SK-N-SH (cell line): ENCODE measurements around the gene CFTR. TPM values are rescaled to one million over a fixed set of nuclear protein-coding genes. Genes with fewer than 3 reads are reported as not detected.

Source experiments
- CTCF ChIA-PET: fragments of 300-600, 350-600 bp; formaldehyde crosslinking; extraction: SDS; loops from one replicate; lab custom pipeline; 2021; lab: Yijun Ruan, JAX
- POLR2A ChIA-PET: fragments of 350-600 bp; sonication (Branson Sonifier 250); formaldehyde crosslinking; extraction: SDS; loops from one replicate; lab custom pipeline; 2020; ENCODE audit warnings: antibody characterized with exemption, inconsistent platforms; lab: Yijun Ruan, JAX
- DNase-seq: peaks from one replicate; pipeline ENCODE4 v3.0.0; 2012
- H2AFZ ChIP-seq: fragments of 200-600 bp; sonication (generic); 2 replicates; pipeline ENCODE4 v1.8.1; 2016; ENCODE audit warnings: antibody characterized with exemption, mild to moderate bottlenecking, low read depth
- H3F3A ChIP-seq: fragments of 200-600 bp; sonication (generic); replicated peaks from 2 replicates; pipeline ENCODE3; 2016; ENCODE audit warnings: antibody characterized with exemption, mild to moderate bottlenecking; ENCODE audit not compliant: insufficient read depth
- H3K27ac ChIP-seq, 2 experiments: fragments of 200-500 bp in 1 of 2; fragments of 200-600 bp in 1 of 2; sonication (Bioruptor generic) in 1 of 2; sonication (generic), shearing (Covaris generic) in 1 of 2; 2 replicates each; pipeline versions ENCODE4 v1.5.1 to v1.6.1; 2014 to 2016; ENCODE audit warnings: low read depth in 2 of 2, inconsistent platforms in 1 of 2, low read length in 1 of 2, mild to moderate bottlenecking in 1 of 2, mixed read lengths in 1 of 2
- H3K27me3 ChIP-seq: fragments of 200-600 bp; sonication (generic), shearing (Covaris generic); 2 replicates; pipeline ENCODE4 v1.6.1; 2016; ENCODE audit warnings: mixed run types; ENCODE audit not compliant: insufficient read depth
- H3K36me3 ChIP-seq, 2 experiments: fragments of 200-500 bp in 1 of 2; fragments of 200-600 bp in 1 of 2; sonication (Bioruptor generic) in 1 of 2; sonication (generic) in 1 of 2; replicated peaks in 1 of 2; 2 replicates each; pipeline versions ENCODE3 to v1.5.1; 2014 to 2016; ENCODE audit warnings: low read length in 1 of 2, mild to moderate bottlenecking in 1 of 2; ENCODE audit not compliant: insufficient read depth in 2 of 2, control insufficient read depth in 1 of 2
- H3K4me1 ChIP-seq, 2 experiments: fragments of 200-500 bp in 1 of 2; fragments of 200-600 bp in 1 of 2; sonication (Bioruptor generic) in 1 of 2; sonication (generic), shearing (Covaris generic) in 1 of 2; 2 replicates each; pipeline versions ENCODE4 v1.5.1 to v1.6.1; 2014 to 2016; ENCODE audit warnings: low read depth in 1 of 2, low read length in 1 of 2, mixed run types in 1 of 2; ENCODE audit not compliant: insufficient read depth in 2 of 2, control insufficient read depth in 1 of 2
- H3K4me2 ChIP-seq: fragments of 200-600 bp; sonication (generic), shearing (Covaris generic); 2 replicates; pipeline ENCODE4 v1.6.1; 2017; ENCODE audit warnings: mixed run types
- H3K4me3 ChIP-seq, 2 experiments: fragments of 200-500 bp in 1 of 2; fragments of 200-600 bp in 1 of 2; sonication (Bioruptor generic) in 1 of 2; sonication (generic), shearing (Covaris generic) in 1 of 2; 2 replicates each; pipeline versions ENCODE4 v1.5.1 to v1.8.1; 2014 to 2016; ENCODE audit warnings: low read depth in 2 of 2, inconsistent platforms in 1 of 2, low read length in 1 of 2, mild to moderate bottlenecking in 1 of 2, mixed read lengths in 1 of 2, moderate library complexity in 1 of 2
- H3K79me2 ChIP-seq: fragments of 200-600 bp; sonication (generic); 2 replicates; pipeline ENCODE4 v1.8.1; 2017; ENCODE audit warnings: mild to moderate bottlenecking; ENCODE audit not compliant: insufficient read depth
- H3K9ac ChIP-seq: fragments of 200-600 bp; sonication (generic); 2 replicates; pipeline ENCODE4 v1.6.1; 2017; ENCODE audit warnings: mixed run types
- H3K9me2 ChIP-seq: fragments of 200-600 bp; sonication (generic); 2 replicates; pipeline ENCODE4 v1.6.1; 2017; ENCODE audit warnings: mixed run types
- H3K9me3 ChIP-seq: fragments of 200-600 bp; sonication (generic); 2 replicates; pipeline ENCODE4 v1.6.1; 2017; ENCODE audit warnings: mixed run types, mild to moderate bottlenecking, moderate library complexity
- H4K20me1 ChIP-seq: fragments of 200-600 bp; sonication (generic); 2 replicates; pipeline ENCODE4 v1.6.1; 2017; ENCODE audit warnings: mild to moderate bottlenecking, mixed run types; ENCODE audit not compliant: insufficient read depth
- ELF1 ChIP-seq: IDR thresholded peaks from 2 replicates; pipeline ENCODE4 v1.4.0; 2012
- EP300 ChIP-seq, 2 experiments: IDR thresholded peaks; 2 replicates each; pipeline versions ENCODE4 v1.4.0 to v1.6.1; 2012; ENCODE audit warnings: borderline replicate concordance in 1 of 2, low read depth in 1 of 2, low read length in 1 of 2
- FOXJ3 ChIP-seq: sonication (generic); formaldehyde crosslinking; IDR thresholded peaks from 2 replicates; pipeline ENCODE4 v1.5.1; 2020; ENCODE audit warnings: mild to moderate bottlenecking, missing genetic modification reagents
- FOXM1 ChIP-seq: IDR thresholded peaks from 2 replicates; pipeline ENCODE4 v1.4.0; 2012; ENCODE audit warnings: low read depth, mild to moderate bottlenecking
- GABPA ChIP-seq: IDR thresholded peaks from 2 replicates; pipeline ENCODE4 v1.4.0; 2012; ENCODE audit warnings: low read depth, mild to moderate bottlenecking
- GATA2 ChIP-seq: sonication (generic); formaldehyde crosslinking; IDR thresholded peaks from 2 replicates; pipeline ENCODE4 v1.5.0; 2020; ENCODE audit warnings: mild to moderate bottlenecking, missing genetic modification reagents
- JUND ChIP-seq: IDR thresholded peaks from 2 replicates; pipeline ENCODE4 v1.4.0; 2012
- MXI1 ChIP-seq: IDR thresholded peaks from 2 replicates; pipeline ENCODE4 v1.6.1; 2012; ENCODE audit warnings: mild to moderate bottlenecking, low read depth, low read length, improper control_type of control experiment
- RAD21 ChIP-seq: IDR thresholded peaks from 2 replicates; pipeline ENCODE4 v1.6.1; 2012; ENCODE audit warnings: mild to moderate bottlenecking, low read length
- SIN3A ChIP-seq: IDR thresholded peaks from 2 replicates; pipeline ENCODE4 v1.6.1; 2012; ENCODE audit warnings: low read depth, mild to moderate bottlenecking, low read length, moderate library complexity, borderline replicate concordance
- SMC3 ChIP-seq: IDR thresholded peaks from 2 replicates; pipeline ENCODE4 v1.6.1; 2012; ENCODE audit warnings: low read depth, low read length, improper control_type of control experiment
- TAF1 ChIP-seq: IDR thresholded peaks from 2 replicates; pipeline ENCODE4 v1.6.1; 2012; ENCODE audit warnings: low read depth, mild to moderate bottlenecking, low read length, moderate library complexity, borderline replicate concordance
- YY1 ChIP-seq: IDR thresholded peaks from 2 replicates; pipeline ENCODE4 v1.4.0; 2012; ENCODE audit warnings: low read depth, mild to moderate bottlenecking
- WGBS: methylation state at CpG from one replicate; pipeline ENCODE4 v1.1.6; 2017; ENCODE audit warnings: low lambda C conversion rate; 5-methylcytosine and 5-hydroxymethylcytosine counted together
- polyA plus RNA-seq, 3 experiments: library from polyadenylated mRNA; depleted of rRNA; stranded (reverse); fragments of >200 nt; gene quantifications; 2 replicates each; pipeline ENCODE4 v1.2.3, GENCODE V29; 2012
- TF ChIP-seq, protein P1 (sequence below): IDR thresholded peaks from 2 replicates; pipeline ENCODE4 v1.4.0; 2012; ENCODE audit warnings: low read depth
- TF ChIP-seq, protein P2 (sequence below): IDR thresholded peaks from 2 replicates; pipeline ENCODE4 v1.4.0; 2012; ENCODE audit warnings: low read depth, borderline replicate concordance

Gene CFTR
- polyA plus RNA-seq, 1 of the 3 experiments (the other 2 are of a cell fraction), result not detected

DNA sequence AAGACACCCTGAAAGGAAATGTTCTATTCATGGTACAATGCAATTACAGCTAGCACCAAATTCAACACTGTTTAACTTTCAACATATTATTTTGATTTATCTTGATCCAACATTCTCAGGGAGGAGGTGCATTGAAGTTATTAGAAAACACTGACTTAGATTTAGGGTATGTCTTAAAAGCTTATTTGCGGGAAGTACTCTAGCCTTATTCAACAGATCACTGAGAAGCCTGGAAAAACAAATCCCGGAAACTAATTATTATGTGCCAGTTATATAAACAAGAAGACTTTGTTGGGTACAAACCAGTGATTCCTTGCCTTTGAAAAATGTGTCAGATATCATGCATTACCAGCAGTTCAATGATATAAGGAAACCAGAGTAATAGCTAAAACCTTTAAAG is 160.1 kb downstream of the CFTR start:
- no peak overlapping the region for H3K4me3 ChIP-seq
- TF ChIP-seq, protein P1, sequence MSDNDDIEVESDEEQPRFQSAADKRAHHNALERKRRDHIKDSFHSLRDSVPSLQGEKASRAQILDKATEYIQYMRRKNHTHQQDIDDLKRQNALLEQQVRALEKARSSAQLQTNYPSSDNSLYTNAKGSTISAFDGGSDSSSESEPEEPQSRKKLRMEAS, result no peak
- TF ChIP-seq MXI1 (no peak), FOXJ3 (CRISPR knock-in tag) (no peak), SMC3 (no peak), SIN3A (no peak), EP300 (IDR thresholded peaks at IDR 0.05; ENCODE audit: borderline replicate concordance in 1 of 2, low read depth in 1 of 2, low read length in 1 of 2) (no peak)
- TF ChIP-seq, all 33 proteins: peak for 0
- Histone ChIP-seq H3F3A (no peaks in the 10 kb centered on the region), H3K27ac (no peak overlapping the region), H3K9ac (no peak overlapping the region), H3K4me1 (no peaks in the 10 kb centered on the region), H3K36me3 (no peaks in the 10 kb centered on the region), H2AFZ (no peak overlapping the region), H3K4me2 (no peak overlapping the region), H4K20me1 (no peaks in the 10 kb centered on the region), H3K27me3 (no peaks in the 10 kb centered on the region; the same call in 1 of the 2 replicates), H3K9me3 (no peaks in the 10 kb centered on the region), H3K9me2 (no peaks in the 10 kb centered on the region), H3K79me2 (no peaks in the 10 kb centered on the region)
- ChIA-PET POLR2A (no interaction called here), CTCF (no interaction called here)
- DNase-seq, result no peak
- 14% methylated on average over 2 of the region's 2 CpGs for WGBS

DNA sequence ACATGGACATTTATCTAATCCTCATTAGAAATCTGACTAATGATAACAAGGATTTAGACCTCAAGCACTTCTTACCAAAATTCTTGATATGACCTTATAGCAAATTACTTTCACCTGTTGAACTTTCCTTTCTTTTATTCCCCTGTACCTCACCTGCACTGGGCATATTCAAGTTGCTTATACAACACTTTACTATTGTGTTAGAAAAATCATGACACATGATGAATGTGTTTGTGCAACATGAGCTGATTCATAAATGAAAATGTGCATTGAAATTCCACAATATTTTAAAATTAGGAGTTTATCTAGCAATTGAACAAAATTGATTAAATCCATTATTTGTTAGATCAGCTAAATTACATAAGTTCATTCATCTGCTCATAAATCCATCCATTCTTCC is 160.6 kb downstream of the CFTR start:
- Histone ChIP-seq H3K9me2 (no peaks in the 10 kb centered on the region), H3K4me3 (no peak overlapping the region), H3K4me1 (0 out of 4 replicates have a peak, but pooled peaks cover 0 to 2% of the 10 kb centered on the region in 2 experiments), H4K20me1 (no peaks in the 10 kb centered on the region), H3K4me2 (no peak overlapping the region), H3K9ac (no peak overlapping the region), H3K27ac (no peak overlapping the region), H3K9me3 (no peaks in the 10 kb centered on the region), H3K36me3 (no peaks in the 10 kb centered on the region), H3K79me2 (no peaks in the 10 kb centered on the region), H3K27me3 (no peaks in the 10 kb centered on the region; the same call in 1 of the 2 replicates), H2AFZ (no peak overlapping the region), H3F3A (peaks cover 4% of the 10 kb centered on the region)
- TF ChIP-seq JUND (no peak), FOXM1 (no peak), GATA2 (no peak), TAF1 (no peak), YY1 (no peak), GABPA (no peak), RAD21 (no peak), EP300 (IDR thresholded peaks at IDR 0.05; ENCODE audit: borderline replicate concordance in 1 of 2, low read depth in 1 of 2, low read length in 1 of 2) (no peak), ELF1 (no peak), SIN3A (no peak)
- TF ChIP-seq, protein P2, sequence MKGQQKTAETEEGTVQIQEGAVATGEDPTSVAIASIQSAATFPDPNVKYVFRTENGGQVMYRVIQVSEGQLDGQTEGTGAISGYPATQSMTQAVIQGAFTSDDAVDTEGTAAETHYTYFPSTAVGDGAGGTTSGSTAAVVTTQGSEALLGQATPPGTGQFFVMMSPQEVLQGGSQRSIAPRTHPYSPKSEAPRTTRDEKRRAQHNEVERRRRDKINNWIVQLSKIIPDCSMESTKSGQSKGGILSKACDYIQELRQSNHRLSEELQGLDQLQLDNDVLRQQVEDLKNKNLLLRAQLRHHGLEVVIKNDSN, result no peak
- no peak for DNase-seq
- POLR2A ChIA-PET, result no interaction called here
- CTCF ChIA-PET, result no interaction called here
